HG03097 (cell line): Measurements from ENCODE around the gene SULF2.
"Not testable (repeated sequence)": the region's sequence is repeated elsewhere in the genome, so short reads cannot be mapped to it uniquely, and the experiment has no call there.

Source experiments
- ATAC-seq: cut with Tn5 transposase; IDR thresholded peaks from one replicate; pipeline ENCODE4 v1.9.1; 2021; ENCODE audit not compliant: unreplicated experiment, low FRiP score

SULF2 gene

GRCh38 chr20:47805951-47806350, 20.7 kb upstream of the SULF2 start:
- no peak for ATAC-seq

- ATAC-seq = not testable (repeated sequence)
These were observed 19.7 kb upstream of the SULF2 start for GRCh38 chr20:47804972-47805371.

GRCh38 chr20:47804224-47804825, 19.0 kb upstream of the SULF2 start:
- ATAC-seq = not testable (repeated sequence)

GRCh38 chr20:47802975-47803374, 17.7 kb upstream of the SULF2 start:
- ATAC-seq = no peak

GRCh38 chr20:47802226-47802920, 17.1 kb upstream of the SULF2 start:
- no peak for ATAC-seq

GRCh38 chr20:47801759-47802158, 16.5 kb upstream of the SULF2 start:
- ATAC-seq = no peak

GRCh38 chr20:47801079-47801478, 15.8 kb upstream of the SULF2 start:
- ATAC-seq = no peak

- ATAC-seq = no peak
These were observed 15.3 kb upstream of the SULF2 start for GRCh38 chr20:47800623-47801022.

- no peak for ATAC-seq
These were observed 13.9 kb upstream of the SULF2 start for GRCh38 chr20:47799116-47799715.

GRCh38 chr20:47796971-47797370, 11.7 kb upstream of the SULF2 start:
- ATAC-seq = no peak

GRCh38 chr20:47795214-47795907, 10.1 kb upstream of the SULF2 start:
- no peak for ATAC-seq

- not testable (repeated sequence) for ATAC-seq
These were observed 9.0 kb upstream of the SULF2 start for GRCh38 chr20:47794264-47794663.

- no peak for ATAC-seq
These were observed 6.8 kb upstream of the SULF2 start for GRCh38 chr20:47792021-47792618.

- no peak for ATAC-seq
These were observed 5.9 kb upstream of the SULF2 start for GRCh38 chr20:47791084-47791599.

GRCh38 chr20:47790580-47790965, 5.3 kb upstream of the SULF2 start:
- ATAC-seq = no peak

- ATAC-seq = no peak
These were observed 4.7 kb upstream of the SULF2 start for GRCh38 chr20:47789764-47790579.

GRCh38 chr20:47789081-47789763, 3.9 kb upstream of the SULF2 start:
- ATAC-seq = no peak

GRCh38 chr20:47788741-47789080, 3.4 kb upstream of the SULF2 start:
- ATAC-seq = no peak

GRCh38 chr20:47786765-47787107, 1.5 kb upstream of the SULF2 start:
- ATAC-seq = no peak
